ENCODE results near the gene PPAN.
A peak's percentile ranks its signal among the peaks of the same experiment; 100 is the strongest.

The PPAN gene

GRCh38 chr19:10069046-10069445, 37.1 kb upstream of the PPAN start:
- TF ChIP-seq ZNF248 (tag by site-specific recombination; IDR thresholded peaks at IDR 0.05) (no peak), ZNF473 (tag by site-specific recombination; IDR thresholded peaks at IDR 0.05) (no peak), ZBTB26 (tag by site-specific recombination; optimal IDR thresholded peaks at IDR 0.05) (no peak), ZNF37A (tag by site-specific recombination; IDR thresholded peaks at IDR 0.05) (no peak), ELK4 (IDR thresholded peaks at IDR 0.05; ENCODE audit: borderline replicate concordance, low read depth, low read length) (no peak), ZSCAN16 (tag by site-specific recombination; IDR thresholded peaks at IDR 0.05) (no peak), ZNF16 (tag by site-specific recombination; IDR thresholded peaks at IDR 0.05; ENCODE audit: low read depth) (no peak), ZNF211 (tag by site-specific recombination; IDR thresholded peaks at IDR 0.05; ENCODE audit: low read depth) (no peak), SETDB1 (IDR thresholded peaks at IDR 0.05; ENCODE audit: insufficient read length, low read length) (no peak), GLI2 (tag by site-specific recombination; IDR thresholded peaks at IDR 0.05; ENCODE audit: borderline replicate concordance, low read depth) (no peak), ZNF677 (tag by site-specific recombination; IDR thresholded peaks at IDR 0.05) (no peak)
- TF ChIP-seq, protein P1, sequence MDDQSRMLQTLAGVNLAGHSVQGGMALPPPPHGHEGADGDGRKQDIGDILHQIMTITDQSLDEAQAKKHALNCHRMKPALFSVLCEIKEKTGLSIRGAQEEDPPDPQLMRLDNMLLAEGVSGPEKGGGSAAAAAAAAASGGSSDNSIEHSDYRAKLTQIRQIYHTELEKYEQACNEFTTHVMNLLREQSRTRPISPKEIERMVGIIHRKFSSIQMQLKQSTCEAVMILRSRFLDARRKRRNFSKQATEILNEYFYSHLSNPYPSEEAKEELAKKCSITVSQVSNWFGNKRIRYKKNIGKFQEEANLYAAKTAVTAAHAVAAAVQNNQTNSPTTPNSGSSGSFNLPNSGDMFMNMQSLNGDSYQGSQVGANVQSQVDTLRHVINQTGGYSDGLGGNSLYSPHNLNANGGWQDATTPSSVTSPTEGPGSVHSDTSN (CRISPR knock-in tag; IDR thresholded peaks at IDR 0.05): no peak
- TF ChIP-seq, protein P2, sequence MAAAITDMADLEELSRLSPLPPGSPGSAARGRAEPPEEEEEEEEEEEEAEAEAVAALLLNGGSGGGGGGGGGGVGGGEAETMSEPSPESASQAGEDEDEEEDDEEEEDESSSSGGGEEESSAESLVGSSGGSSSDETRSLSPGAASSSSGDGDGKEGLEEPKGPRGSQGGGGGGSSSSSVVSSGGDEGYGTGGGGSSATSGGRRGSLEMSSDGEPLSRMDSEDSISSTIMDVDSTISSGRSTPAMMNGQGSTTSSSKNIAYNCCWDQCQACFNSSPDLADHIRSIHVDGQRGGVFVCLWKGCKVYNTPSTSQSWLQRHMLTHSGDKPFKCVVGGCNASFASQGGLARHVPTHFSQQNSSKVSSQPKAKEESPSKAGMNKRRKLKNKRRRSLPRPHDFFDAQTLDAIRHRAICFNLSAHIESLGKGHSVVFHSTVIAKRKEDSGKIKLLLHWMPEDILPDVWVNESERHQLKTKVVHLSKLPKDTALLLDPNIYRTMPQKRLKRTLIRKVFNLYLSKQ (tag by site-specific recombination; IDR thresholded peaks at IDR 0.05; ENCODE audit: borderline replicate concordance): no peak
- no peaks in the 10 kb centered on the region for H3K36me3 ChIP-seq (ENCODE audit: control insufficient read depth in 2 of 2, insufficient read depth in 1 of 2, low read length in 2 of 2)
- no peaks in the 10 kb centered on the region for H3K9me3 ChIP-seq (ENCODE audit: control insufficient read depth, insufficient read depth, low read depth, low read length)
- ChIA-PET POLR2A (no interaction called here), CTCF (interaction anchor here (0.6 kb wide), 1 partner anchor 196 kb away, joined by 3 read pairs; no protein-coding TSS in a partner anchor)
- H3K4me1 ChIP-seq (ENCODE audit: control insufficient read depth, insufficient read depth, low read length): no peaks in the 10 kb centered on the region
- H3K27ac ChIP-seq (ENCODE audit: extremely low read depth, low read depth, low read length): no peak overlapping the region
- H3K4me3 ChIP-seq (ENCODE audit: low read depth, low read length): no peak overlapping the region

- POLR2A ChIA-PET: no interaction called here
- TF ChIP-seq KLF9 (tag by site-specific recombination; IDR thresholded peaks at IDR 0.05; ENCODE audit: low read depth) (0 out of 2 replicates have a peak, but pooled peaks have one; percentile 14), ZBTB48 (tag by site-specific recombination; IDR thresholded peaks at IDR 0.05) (no peak)
- CTCF ChIA-PET: no interaction called here
- no peaks in the 10 kb centered on the region for H3K9me3 ChIP-seq (ENCODE audit: control insufficient read depth, insufficient read depth, low read depth, low read length)
- no peaks in the 10 kb centered on the region for H3K4me1 ChIP-seq (ENCODE audit: control insufficient read depth, insufficient read depth, low read length)
- H3K4me3 ChIP-seq (ENCODE audit: low read depth, low read length): no peak overlapping the region
- no peak overlapping the region for H3K27ac ChIP-seq (ENCODE audit: extremely low read depth, low read depth, low read length)
- no peaks in the 10 kb centered on the region for H3K36me3 ChIP-seq (ENCODE audit: control insufficient read depth in 2 of 2, insufficient read depth in 1 of 2, low read length in 2 of 2)
Measured at GRCh38 chr19:10070730-10071446, 35.3 kb upstream of the PPAN start.

GRCh38 chr19:10074153-10074552, 32.0 kb upstream of the PPAN start:
- no peak overlapping the region for H3K27ac ChIP-seq (ENCODE audit: extremely low read depth, low read depth, low read length)
- ChIA-PET POLR2A (interaction anchor here (0.7 kb wide), 1 partner anchor 22 kb away, joined by 5 read pairs; no protein-coding TSS in a partner anchor), CTCF (interaction anchor here (0.6 to 1.8 kb wide), 3 partner anchors 10 to 1651 kb away, joined by 3 to 5 read pairs (median 3); no protein-coding TSS in a partner anchor)
- no peaks in the 10 kb centered on the region for H3K36me3 ChIP-seq (ENCODE audit: control insufficient read depth in 2 of 2, insufficient read depth in 1 of 2, low read length in 2 of 2)
- H3K4me1 ChIP-seq (ENCODE audit: control insufficient read depth, insufficient read depth, low read length): no peaks in the 10 kb centered on the region
- TF ChIP-seq ZNF610 (tag by site-specific recombination; IDR thresholded peaks at IDR 0.05; ENCODE audit: borderline replicate concordance) (no peak), ZNF645 (tag by site-specific recombination; IDR thresholded peaks at IDR 0.05) (no peak), ZFHX2 (tag by site-specific recombination; conservative IDR thresholded peaks at IDR 0.05) (no peak), ZNF350 (tag by site-specific recombination; IDR thresholded peaks at IDR 0.05) (peak; percentile 98), SETDB1 (IDR thresholded peaks at IDR 0.05; ENCODE audit: insufficient read length, low read length) (peak; percentile 79), MYNN (tag by site-specific recombination; IDR thresholded peaks at IDR 0.05; ENCODE audit: borderline replicate concordance) (no peak)
- H3K4me3 ChIP-seq (ENCODE audit: low read depth, low read length): no peak overlapping the region
- H3K9me3 ChIP-seq (ENCODE audit: control insufficient read depth, insufficient read depth, low read depth, low read length): no peaks in the 10 kb centered on the region
